NOMO-1 (cell line): ENCODE data around the gene AIP.

ENCODE experiments used
- DNase-seq, 2 experiments: peaks; one replicate each; lab custom pipeline; 2025; ENCODE audit not compliant: unreplicated experiment in 2 of 2; lab: John Stamatoyannopoulos, UW

AIP gene

GRCh38 chr11:67492801-67493547 lies 10.1 kb downstream of the AIP start:
- no peak for DNase-seq

GRCh38 chr11:67493548-67494370 lies 10.9 kb downstream of the AIP start:
- DNase-seq = no peak

- no peak for DNase-seq
Observed at GRCh38 chr11:67494371-67495233, 11.8 kb downstream of the AIP start.

- no peak for DNase-seq
Observed at GRCh38 chr11:67495234-67496005, 12.6 kb downstream of the AIP start.

GRCh38 chr11:67496113-67496512 lies 13.3 kb downstream of the AIP start:
- DNase-seq = no peak

- DNase-seq = no peak
Observed at GRCh38 chr11:67497656-67498291, 14.9 kb downstream of the AIP start.

- no peak for DNase-seq
Observed at GRCh38 chr11:67498544-67498972, 15.7 kb downstream of the AIP start.

GRCh38 chr11:67499808-67500483 lies 17.1 kb downstream of the AIP start:
- no peak for DNase-seq

- DNase-seq = no peak
Observed at GRCh38 chr11:67500484-67500821, 17.6 kb downstream of the AIP start.

- peak; percentile 77 to 89 for DNase-seq
Observed at GRCh38 chr11:67500831-67501715, 18.2 kb downstream of the AIP start.

- DNase-seq = no peak
Observed at GRCh38 chr11:67501854-67502253, 19.0 kb downstream of the AIP start.

- DNase-seq = no peak
Observed at GRCh38 chr11:67502328-67502979, 19.6 kb downstream of the AIP start.

- no peak for DNase-seq
Observed at GRCh38 chr11:67503119-67504004, 20.5 kb downstream of the AIP start.

- no peak for DNase-seq
Observed at GRCh38 chr11:67504005-67504949, 21.5 kb downstream of the AIP start.

GRCh38 chr11:67504950-67505581 lies 22.2 kb downstream of the AIP start, which contains the start of gene PITPNM1:
Gene PITPNM1 (minus strand): TSS chr11:67505363. CDS start chr11:67504180, 1,183 bp downstream.
- peak; percentile 15 to 35 for DNase-seq
